ENCODE measurements around the gene UQCC5.

The UQCC5 gene

GRCh38 chr3:52521488-52521824 lies 14.9 kb upstream of the UQCC5 start:
- H3K27ac ChIP-seq (replicated peaks) = no peak overlapping the region
- TF ChIP-seq CTCF (IDR thresholded peaks at IDR 0.05; ENCODE audit: insufficient read depth, low read length) (no peak), REST (IDR thresholded peaks at IDR 0.05; ENCODE audit: insufficient replicate concordance, low read depth) (no peak), POLR2AphosphoS5 (IDR thresholded peaks at IDR 0.05; ENCODE audit: low read depth) (no peak), GABPA (IDR thresholded peaks at IDR 0.05; ENCODE audit: low read depth) (no peak), SPI1 (IDR thresholded peaks at IDR 0.05; ENCODE audit: borderline replicate concordance, low read depth) (no peak)
- no peak overlapping the region for H3K4me3 ChIP-seq (replicated peaks; ENCODE audit: insufficient read depth, low read length)
- no peaks in the 10 kb centered on the region for H3K27me3 ChIP-seq (ENCODE audit: insufficient read depth, poor library complexity, severe bottlenecking)
- no peak for DNase-seq (ENCODE audit: low read depth in 1 of 2, low spot score in 1 of 2)

GRCh38 chr3:52521881-52522650 lies 14.3 kb upstream of the UQCC5 start:
- no peak for DNase-seq (ENCODE audit: low read depth in 1 of 2, low spot score in 1 of 2)
- Histone ChIP-seq H3K4me3 (replicated peaks; ENCODE audit: insufficient read depth, low read length) (no peak overlapping the region), H3K27me3 (ENCODE audit: insufficient read depth, poor library complexity, severe bottlenecking) (no peaks in the 10 kb centered on the region), H3K27ac (replicated peaks) (no peak overlapping the region)
- TF ChIP-seq SPI1 (IDR thresholded peaks at IDR 0.05; ENCODE audit: borderline replicate concordance, low read depth) (no peak), REST (IDR thresholded peaks at IDR 0.05; ENCODE audit: insufficient replicate concordance, low read depth) (no peak), POLR2AphosphoS5 (IDR thresholded peaks at IDR 0.05; ENCODE audit: low read depth) (no peak), CTCF (IDR thresholded peaks at IDR 0.05; ENCODE audit: insufficient read depth, low read length) (no peak), GABPA (IDR thresholded peaks at IDR 0.05; ENCODE audit: low read depth) (no peak)

- no peak for TF ChIP-seq GABPA (IDR thresholded peaks at IDR 0.05; ENCODE audit: low read depth)
- TF ChIP-seq REST (IDR thresholded peaks at IDR 0.05; ENCODE audit: insufficient replicate concordance, low read depth) = no peak
- no peak for TF ChIP-seq CTCF (IDR thresholded peaks at IDR 0.05; ENCODE audit: insufficient read depth, low read length)
- TF ChIP-seq POLR2AphosphoS5 (IDR thresholded peaks at IDR 0.05; ENCODE audit: low read depth) = no peak
- no peak for TF ChIP-seq SPI1 (IDR thresholded peaks at IDR 0.05; ENCODE audit: borderline replicate concordance, low read depth)
- Histone ChIP-seq H3K27ac (replicated peaks) (no peak overlapping the region), H3K4me3 (replicated peaks; ENCODE audit: insufficient read depth, low read length) (no peak overlapping the region), H3K27me3 (ENCODE audit: insufficient read depth, poor library complexity, severe bottlenecking) (no peaks in the 10 kb centered on the region)
- no peak for DNase-seq (ENCODE audit: low read depth in 1 of 2, low spot score in 1 of 2)
These were observed 13.7 kb upstream of the UQCC5 start for GRCh38 chr3:52522651-52523251.

Measured in HL-60 (cell line).